ENCODE measurements around the gene CDKN2A. TPM values are rescaled to one million over a fixed set of nuclear protein-coding genes. Genes with fewer than 3 reads are reported as not detected.

Gene CDKN2A
- total and polyA plus RNA-seq, 2 donors (not counting 3 experiments of a cell fraction or from before 2014, with no cell fraction given): 8.5 to 10.7 TPM

GRCh38 chr9:21936161-21936560, 58.0 kb downstream of the CDKN2A start:
- no peaks in the 10 kb centered on the region for H4K20me1 ChIP-seq (replicated peaks; ENCODE audit: control insufficient read depth, extremely low read depth, insufficient read depth, low read length)
- no peaks in the 10 kb centered on the region for H3K27me3 ChIP-seq (ENCODE audit: control insufficient read depth in 2 of 2, insufficient read depth in 2 of 2, low read length in 2 of 2)
- intact Hi-C loops (cut with micrococcal nuclease) (no loop called here), dilution Hi-C loops (cut with MboI; ENCODE audit: extremely low pct_ligation_motif_present, low sequenced_read_pairs) (no loop called here)
- no peak overlapping the region for H3K4me3 ChIP-seq (replicated peaks in 1 of 3; ENCODE audit: insufficient read depth in 1 of 3, low read depth in 1 of 3, low read length in 3 of 3)
- H3K79me2 ChIP-seq (ENCODE audit: control insufficient read depth, insufficient read depth, low read length): no peaks in the 10 kb centered on the region
- no peak overlapping the region for H3K27ac ChIP-seq (ENCODE audit: insufficient read depth, low read depth, low read length)
- no TSS peak for BruUV-seq (replicated peaks)
- H3K4me2 ChIP-seq (ENCODE audit: insufficient read depth, low read length): no peak overlapping the region
- TF ChIP-seq MAX (IDR thresholded peaks at IDR 0.05; ENCODE audit: insufficient read depth, insufficient read length) (no peak), POLR2AphosphoS5 (IDR thresholded peaks at IDR 0.05; ENCODE audit: insufficient read depth, low read depth, low read length) (no peak), EZH2 (IDR thresholded peaks at IDR 0.05; ENCODE audit: borderline replicate concordance, low read depth, low read length, severe bottlenecking) (no peak), JUN (IDR thresholded peaks at IDR 0.05; ENCODE audit: borderline replicate concordance, insufficient read depth, insufficient read length, low read depth) (no peak), GATA2 (IDR thresholded peaks at IDR 0.05; ENCODE audit: insufficient read depth, insufficient read length, low read depth, low read length) (no peak), POLR2A (IDR thresholded peaks at IDR 0.05; ENCODE audit: low read depth, low read length) (no peak), MYC (IDR thresholded peaks at IDR 0.05; ENCODE audit: low read depth, low read length) (no peak), FOS (IDR thresholded peaks at IDR 0.05; ENCODE audit: borderline replicate concordance, insufficient read depth, low read length) (no peak)
- TF ChIP-seq, protein P1, sequence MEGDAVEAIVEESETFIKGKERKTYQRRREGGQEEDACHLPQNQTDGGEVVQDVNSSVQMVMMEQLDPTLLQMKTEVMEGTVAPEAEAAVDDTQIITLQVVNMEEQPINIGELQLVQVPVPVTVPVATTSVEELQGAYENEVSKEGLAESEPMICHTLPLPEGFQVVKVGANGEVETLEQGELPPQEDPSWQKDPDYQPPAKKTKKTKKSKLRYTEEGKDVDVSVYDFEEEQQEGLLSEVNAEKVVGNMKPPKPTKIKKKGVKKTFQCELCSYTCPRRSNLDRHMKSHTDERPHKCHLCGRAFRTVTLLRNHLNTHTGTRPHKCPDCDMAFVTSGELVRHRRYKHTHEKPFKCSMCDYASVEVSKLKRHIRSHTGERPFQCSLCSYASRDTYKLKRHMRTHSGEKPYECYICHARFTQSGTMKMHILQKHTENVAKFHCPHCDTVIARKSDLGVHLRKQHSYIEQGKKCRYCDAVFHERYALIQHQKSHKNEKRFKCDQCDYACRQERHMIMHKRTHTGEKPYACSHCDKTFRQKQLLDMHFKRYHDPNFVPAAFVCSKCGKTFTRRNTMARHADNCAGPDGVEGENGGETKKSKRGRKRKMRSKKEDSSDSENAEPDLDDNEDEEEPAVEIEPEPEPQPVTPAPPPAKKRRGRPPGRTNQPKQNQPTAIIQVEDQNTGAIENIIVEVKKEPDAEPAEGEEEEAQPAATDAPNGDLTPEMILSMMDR (IDR thresholded peaks at IDR 0.05; ENCODE audit: extremely low read depth in 1 of 2, insufficient read depth in 1 of 2, low read depth in 1 of 2, low read length in 2 of 2): no peak
- no peaks in the 10 kb centered on the region for H3K9me1 ChIP-seq (replicated peaks; ENCODE audit: control insufficient read depth, extremely low read depth, insufficient read depth, low read length)
- H3K9ac ChIP-seq (replicated peaks; ENCODE audit: extremely low read depth, insufficient read depth, low read length): no peak overlapping the region
- FAIRE-seq (no peak), DNase-seq (ENCODE audit: low read depth, low spot score) (no peak)
- POLR2A ChIA-PET: interaction anchor here (0.6 kb wide), 1 partner anchor 18 kb away, joined by 3 read pairs; no protein-coding TSS in a partner anchor
- H3K4me1 ChIP-seq (ENCODE audit: control insufficient read depth, extremely low read depth, insufficient read depth, low read length): no peaks in the 10 kb centered on the region
- no peaks in the 10 kb centered on the region for H3K36me3 ChIP-seq (ENCODE audit: control insufficient read depth in 2 of 2, extremely low read depth in 1 of 2, insufficient read depth in 2 of 2, low read length in 2 of 2)
- CTCF ChIA-PET: interaction anchor here (0.8 kb wide), 1 partner anchor 12 kb away, joined by 3 read pairs; no protein-coding TSS in a partner anchor
- no peaks in the 10 kb centered on the region for H3K9me3 ChIP-seq (replicated peaks; ENCODE audit: control insufficient read depth, insufficient read depth, low read length)
- H2AFZ ChIP-seq (ENCODE audit: low read depth, low read length): no peak overlapping the region

Data from endothelial cell of umbilical vein (primary cell).